Spinal cord (tissue), 10 donors: Measurements from ENCODE around the gene RASGRF1. TPM values are rescaled to one million over a fixed set of nuclear protein-coding genes. Genes with fewer than 3 reads are reported as not detected.

ENCODE experiments used
- DNase-seq, 6 donors: peaks; one replicate each; pipeline versions ENCODE4 v3.0.0 to v3.0.0-alpha.2; 2013 to 2015; ENCODE audit warnings: low spot score in 6 of 6, low read depth in 4 of 6
- H3K27ac ChIP-seq: one replicate; pipeline ENCODE4 v1.5.1; 2013; ENCODE audit warnings: low read depth, low read length, control low read depth
- H3K27me3 ChIP-seq: one replicate; pipeline ENCODE4 v1.6.1; 2013; ENCODE audit warnings: low read length; ENCODE audit not compliant: control insufficient read depth, insufficient read depth
- H3K36me3 ChIP-seq: one replicate; pipeline ENCODE4 v1.6.1; 2013; ENCODE audit warnings: low read length; ENCODE audit not compliant: control insufficient read depth, insufficient read depth
- H3K4me1 ChIP-seq: one replicate; pipeline ENCODE4 v1.6.1; 2013; ENCODE audit warnings: low read length; ENCODE audit not compliant: control insufficient read depth, insufficient read depth
- H3K4me3 ChIP-seq: one replicate; pipeline ENCODE4 v1.5.1; 2013; ENCODE audit warnings: low read depth, low read length, control low read depth
- H3K9me3 ChIP-seq: one replicate; pipeline ENCODE4 v1.6.1; 2013; ENCODE audit warnings: low read length; ENCODE audit not compliant: control insufficient read depth, insufficient read depth
- WGBS: methylation state at CpG from one replicate; pipeline ENCODE4 v1.1.5; 2013; ENCODE audit warnings: missing lambda C conversion rate; ENCODE audit not compliant: insufficient coverage; 5-methylcytosine and 5-hydroxymethylcytosine counted together
- polyA plus RNA-seq, 2 donors: library from polyadenylated mRNA; unstranded; fragments of 120-200 nt; gene quantifications; one replicate each; pipeline ENCODE4 v1.2.1, GENCODE V29; 2013; ENCODE audit not compliant: insufficient read length in 2 of 2
- total RNA-seq, 2 donors: library from RNA; depleted of rRNA in 1 of 2; stranded (reverse); fragments of 120-200 nt in 1 of 2; fragments of >200 nt in 1 of 2; gene quantifications; one replicate each; pipeline versions ENCODE4 v1.2.3 to v1.2.4, GENCODE V29; 2013 to 2014
- donor health status: healthy.

RASGRF1 gene
- total and polyA plus RNA-seq, 4 donors, result 4.9 to 42.0 (median 28.1) TPM

- 25% methylated on average over 4 of the region's 7 CpGs for WGBS
- Histone ChIP-seq H3K36me3 (no peaks in the 10 kb centered on the region), H3K4me3 (peak overlapping the region; percentile 43), H3K27ac (no peak overlapping the region), H3K9me3 (no peaks in the 10 kb centered on the region), H3K4me1 (peaks cover 40% of the 10 kb centered on the region), H3K27me3 (peaks cover 46% of the 10 kb centered on the region)
- DNase-seq, result no peak
Observed at GRCh38 chr15:79088426-79089205, 2.0 kb downstream of the RASGRF1 start.

DNA sequence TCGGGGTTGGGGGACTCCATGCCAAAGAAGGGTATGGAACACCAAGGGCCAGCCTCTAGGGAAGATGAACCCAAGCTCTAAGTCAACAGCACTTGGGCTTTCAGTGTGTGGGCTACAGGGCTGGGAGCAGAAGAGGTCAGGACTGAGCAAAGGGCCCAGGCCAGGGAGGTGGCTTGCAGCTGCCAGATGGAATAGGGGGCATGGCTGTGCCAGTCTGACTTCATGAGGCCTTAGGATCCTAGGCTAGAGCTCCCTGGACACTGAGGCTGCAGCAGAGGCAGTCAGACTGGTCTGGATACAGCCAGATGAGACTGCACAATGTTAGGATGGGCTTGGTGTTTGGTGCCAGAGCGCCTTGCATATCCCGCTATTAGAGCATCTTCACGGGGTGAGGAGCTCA lies 3.8 kb downstream of the RASGRF1 start:
- DNase-seq, result no peak
- Histone ChIP-seq H3K9me3 (no peaks in the 10 kb centered on the region), H3K27me3 (peaks cover 40% of the 10 kb centered on the region), H3K27ac (no peak overlapping the region), H3K4me3 (no peak overlapping the region), H3K4me1 (peaks cover 45% of the 10 kb centered on the region), H3K36me3 (no peaks in the 10 kb centered on the region)
- WGBS, result 77% methylated on average over 1 of the region's 4 CpGs

DNA sequence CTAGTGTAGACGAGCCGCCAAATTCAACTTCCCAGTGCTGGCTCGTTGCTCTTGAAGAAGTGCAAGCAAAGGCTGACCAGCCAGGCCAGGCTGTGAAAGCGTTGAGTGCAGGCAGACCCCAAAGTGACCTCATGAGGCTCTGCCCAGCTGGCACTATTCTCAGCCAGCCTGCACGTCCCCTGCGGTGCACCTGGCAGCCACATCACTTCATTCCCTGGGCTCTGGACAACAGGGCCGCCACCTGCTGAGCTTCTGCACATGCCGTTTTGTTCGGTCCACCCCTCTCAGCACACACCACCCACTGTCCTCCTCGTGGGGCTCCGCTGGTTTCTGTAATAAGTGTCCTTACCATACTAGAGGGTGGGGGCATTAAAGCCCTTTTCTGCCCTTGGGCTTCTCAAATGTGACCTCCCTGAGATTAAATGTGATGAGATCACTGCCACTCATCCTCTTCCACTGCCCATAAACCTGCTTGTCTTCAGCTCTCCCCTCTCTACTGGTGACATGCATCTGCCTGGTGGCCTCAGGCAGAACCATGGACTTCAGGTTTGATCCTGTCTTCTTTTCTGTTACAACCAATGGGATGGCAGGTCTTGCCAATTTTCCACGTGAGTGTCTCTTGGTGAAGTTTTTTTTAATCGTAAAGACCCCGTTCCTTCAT lies 6.1 kb downstream of the RASGRF1 start:
- H3K9me3 ChIP-seq, result no peaks in the 10 kb centered on the region
- peaks cover 21% of the 10 kb centered on the region for H3K4me1 ChIP-seq
- peaks cover 20% of the 10 kb centered on the region for H3K27me3 ChIP-seq
- H3K27ac ChIP-seq, result no peak overlapping the region
- 39% methylated on average over 6 of the region's 14 CpGs for WGBS
- H3K36me3 ChIP-seq, result no peaks in the 10 kb centered on the region
- no peak for DNase-seq
- no peak overlapping the region for H3K4me3 ChIP-seq

GRCh38 chr15:79083154-79083553 lies 7.4 kb downstream of the RASGRF1 start:
- DNase-seq, result no peak
- H3K36me3 ChIP-seq, result no peaks in the 10 kb centered on the region
- WGBS, result 78% methylated on average over 12 of the region's 14 CpGs
- H3K27ac ChIP-seq, result no peak overlapping the region
- H3K9me3 ChIP-seq, result no peaks in the 10 kb centered on the region
- H3K4me3 ChIP-seq, result no peak overlapping the region
- peaks cover 7% of the 10 kb centered on the region for H3K27me3 ChIP-seq
- peaks cover 17% of the 10 kb centered on the region for H3K4me1 ChIP-seq

DNA sequence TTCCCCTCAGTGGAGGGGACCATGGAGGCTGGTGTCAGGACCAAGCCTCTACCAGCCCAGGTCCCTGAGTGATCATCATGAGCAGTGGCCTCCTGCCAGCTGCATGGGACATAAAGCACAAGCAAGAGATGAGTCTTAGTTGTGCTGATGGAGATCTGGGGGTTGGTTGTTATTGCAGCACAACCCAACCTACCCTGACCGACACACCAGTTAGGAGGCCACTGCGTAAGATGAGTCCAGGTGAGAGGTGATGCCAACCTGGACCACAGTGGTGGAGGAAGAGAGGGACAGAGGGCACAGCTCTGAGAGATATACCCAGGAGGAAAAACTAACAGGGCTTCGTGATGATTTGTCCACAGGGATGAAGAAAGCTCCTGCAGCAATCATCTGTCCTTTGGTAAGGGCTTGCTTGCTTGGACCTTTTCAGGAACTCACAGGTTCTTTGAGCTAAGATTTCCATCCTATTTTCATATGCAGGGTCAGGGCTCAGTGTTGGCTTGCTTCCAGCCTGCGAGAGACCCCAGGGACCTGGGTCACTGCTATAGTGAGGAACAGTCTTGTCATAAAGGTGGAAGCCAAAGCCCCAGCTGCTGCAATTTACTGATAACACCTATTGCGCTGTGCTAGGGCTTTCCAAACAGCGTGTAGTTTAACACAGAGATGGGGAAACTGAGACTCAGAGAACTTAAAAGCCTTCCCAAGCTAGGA lies 8.1 kb downstream of the RASGRF1 start:
- Histone ChIP-seq H3K4me1 (peaks cover 17% of the 10 kb centered on the region), H3K27me3 (peaks cover 3% of the 10 kb centered on the region), H3K9me3 (no peaks in the 10 kb centered on the region), H3K36me3 (no peaks in the 10 kb centered on the region), H3K4me3 (no peak overlapping the region), H3K27ac (no peak overlapping the region)
- DNase-seq, result no peak
- 85% methylated on average over 6 of the region's 6 CpGs for WGBS

- Histone ChIP-seq H3K9me3 (no peaks in the 10 kb centered on the region), H3K27ac (no peak overlapping the region), H3K27me3 (no peaks in the 10 kb centered on the region), H3K4me3 (no peak overlapping the region), H3K36me3 (no peaks in the 10 kb centered on the region), H3K4me1 (peaks cover 21% of the 10 kb centered on the region)
- WGBS, result 62% methylated on average over 8 of the region's 11 CpGs
- DNase-seq, result no peak
Observed at GRCh38 chr15:79078763-79079410, 11.7 kb downstream of the RASGRF1 start.

DNA sequence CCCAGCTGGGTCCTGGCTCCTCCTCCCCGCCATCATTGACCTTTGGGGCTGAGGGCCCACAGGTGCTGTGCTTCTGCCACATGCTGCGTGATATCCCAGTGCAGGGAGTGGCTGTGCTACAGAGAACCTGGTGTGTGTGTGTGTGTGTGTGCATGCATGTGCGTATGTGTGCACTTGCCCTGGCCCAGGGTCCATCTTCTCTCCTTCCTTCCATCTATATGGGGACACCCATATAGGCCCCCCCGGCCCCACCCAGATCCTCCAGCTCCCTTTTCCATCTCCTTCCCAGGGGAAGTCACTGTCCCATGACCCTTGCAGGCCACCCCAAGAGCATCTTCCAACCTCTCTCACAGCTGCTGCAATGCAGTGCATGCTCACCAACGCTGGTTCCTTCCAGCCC lies 12.6 kb downstream of the RASGRF1 start:
- DNase-seq, result no peak
- Histone ChIP-seq H3K27me3 (no peaks in the 10 kb centered on the region), H3K4me1 (peaks cover 16% of the 10 kb centered on the region), H3K27ac (no peak overlapping the region), H3K36me3 (no peaks in the 10 kb centered on the region), H3K9me3 (no peaks in the 10 kb centered on the region), H3K4me3 (no peak overlapping the region)
- WGBS, result 95% methylated on average over 2 of the region's 5 CpGs

DNA sequence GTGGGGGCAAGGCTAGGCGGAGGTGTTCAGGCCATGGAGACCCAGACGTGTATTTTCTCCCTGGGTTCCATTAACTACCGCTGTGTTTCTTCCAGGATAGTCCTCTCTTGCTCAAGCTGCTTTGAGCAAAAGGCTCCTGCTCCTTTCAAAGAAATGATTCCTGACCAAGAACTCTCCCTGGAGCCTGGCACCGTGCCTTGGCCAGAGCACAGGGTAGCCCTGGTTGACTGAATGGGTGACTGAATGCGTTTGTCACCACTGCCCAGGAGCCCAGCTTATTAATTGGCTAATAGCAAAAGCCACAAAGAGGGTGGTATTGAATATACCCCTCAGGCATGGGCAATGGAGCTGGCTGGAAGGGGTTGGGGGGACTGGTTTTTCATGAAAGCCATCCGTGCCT lies 13.9 kb downstream of the RASGRF1 start:
- Histone ChIP-seq H3K4me1 (peaks cover 14% of the 10 kb centered on the region), H3K36me3 (no peaks in the 10 kb centered on the region), H3K4me3 (no peak overlapping the region), H3K27me3 (no peaks in the 10 kb centered on the region), H3K27ac (no peak overlapping the region), H3K9me3 (no peaks in the 10 kb centered on the region)
- DNase-seq, result peak in 1 of 6 donors; percentile 51
- WGBS, result 62% methylated on average over 5 of the region's 6 CpGs

- Histone ChIP-seq H3K4me1 (peaks cover 14% of the 10 kb centered on the region), H3K27me3 (no peaks in the 10 kb centered on the region), H3K36me3 (no peaks in the 10 kb centered on the region), H3K27ac (no peak overlapping the region), H3K9me3 (no peaks in the 10 kb centered on the region), H3K4me3 (no peak overlapping the region)
- no peak for DNase-seq
- WGBS, result 67% methylated on average over 2 of the region's 2 CpGs
Observed at GRCh38 chr15:79075256-79075655, 15.3 kb downstream of the RASGRF1 start.
